Stimulated activated CD4-positive, alpha-beta T cell treated with anti-CD3 and anti-CD28 coated beads, Interleukin-1b, Interleukin-23, amount 100 ng/mL, for 24 hours (primary cell): ENCODE measurements around the gene AP2A2.

ENCODE experiments used
- DNase-seq, 4 experiments: peaks; one replicate each; pipeline ENCODE4 v3.0.0-alpha.2; 2020; ENCODE audit warnings: low read depth in 4 of 4, low spot score in 1 of 4

AP2A2 gene

GRCh38 chr11:925496-926301, at the start of gene AP2A2:
Gene AP2A2 (plus strand): TSS chr11:925870. CDS start chr11:926022, 152 bp downstream.
- DNase-seq: peak; percentile 87 to 94 (median 90)

- no peak for DNase-seq
Measured at GRCh38 chr11:876545-876944, 49.1 kb upstream of the AP2A2 start.

DNA sequence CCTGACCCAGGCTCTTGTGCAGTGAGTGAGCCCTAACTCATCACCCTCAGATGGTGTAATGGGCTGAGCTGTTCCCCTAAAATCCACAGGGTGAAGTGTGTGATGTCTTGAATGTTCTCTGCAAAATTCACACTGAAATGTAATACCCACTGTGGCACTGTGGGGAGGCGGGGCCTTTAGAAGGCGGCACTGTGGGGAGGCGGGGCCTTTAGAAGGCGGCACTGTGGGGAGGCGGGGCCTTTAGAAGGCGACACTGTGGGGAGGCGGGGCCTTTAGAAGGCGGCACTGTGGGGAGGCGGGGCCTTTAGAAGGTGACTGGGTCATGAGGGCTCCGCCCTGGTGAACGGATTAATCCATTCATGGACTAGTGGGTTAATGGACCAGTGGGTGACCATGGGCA, 48.1 kb upstream of the AP2A2 start:
- peak in 1 of 4 experiments; percentile 12 for DNase-seq

DNA sequence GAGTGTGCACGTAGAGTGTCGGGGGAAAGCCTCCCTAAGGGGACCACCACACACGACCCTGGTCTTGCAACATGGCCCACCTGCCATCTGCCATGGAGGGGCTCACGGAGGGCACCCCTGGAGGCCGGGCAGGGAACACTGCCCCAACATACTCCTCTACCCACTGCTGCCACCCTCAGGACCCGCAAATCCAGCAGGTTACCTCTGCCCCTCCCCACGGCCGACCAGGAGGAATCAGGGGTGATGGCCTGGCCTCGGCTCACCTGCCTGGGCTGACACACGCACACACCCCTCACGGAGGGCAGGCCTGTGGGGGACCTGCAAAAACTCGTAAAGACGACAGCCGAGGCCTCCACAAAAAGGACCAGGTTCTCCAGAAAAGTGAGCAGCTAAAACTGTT, 45.2 kb upstream of the AP2A2 start:
- DNase-seq: no peak

GRCh38 chr11:882596-882995, 43.1 kb upstream of the AP2A2 start:
- no peak for DNase-seq

DNA sequence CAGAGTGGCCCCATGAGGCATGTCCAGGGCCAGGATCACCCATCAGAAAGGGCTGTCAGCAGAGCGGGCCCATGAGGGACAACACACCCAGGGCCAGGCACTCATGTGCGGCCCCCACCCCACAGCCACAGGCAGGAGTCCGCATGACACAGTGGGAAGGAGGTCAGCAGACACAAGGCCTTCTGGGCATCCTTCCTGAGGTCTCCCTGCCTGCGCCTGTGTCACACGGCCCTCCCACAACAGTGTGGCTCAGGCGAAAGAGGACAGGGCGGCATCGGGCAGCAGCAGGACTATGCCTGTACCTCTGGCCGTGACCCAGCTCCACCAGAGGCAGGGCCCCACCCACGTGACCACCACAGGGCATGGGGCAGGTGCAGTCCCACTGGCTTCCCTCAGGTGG, 42.1 kb upstream of the AP2A2 start:
- no peak for DNase-seq

DNA sequence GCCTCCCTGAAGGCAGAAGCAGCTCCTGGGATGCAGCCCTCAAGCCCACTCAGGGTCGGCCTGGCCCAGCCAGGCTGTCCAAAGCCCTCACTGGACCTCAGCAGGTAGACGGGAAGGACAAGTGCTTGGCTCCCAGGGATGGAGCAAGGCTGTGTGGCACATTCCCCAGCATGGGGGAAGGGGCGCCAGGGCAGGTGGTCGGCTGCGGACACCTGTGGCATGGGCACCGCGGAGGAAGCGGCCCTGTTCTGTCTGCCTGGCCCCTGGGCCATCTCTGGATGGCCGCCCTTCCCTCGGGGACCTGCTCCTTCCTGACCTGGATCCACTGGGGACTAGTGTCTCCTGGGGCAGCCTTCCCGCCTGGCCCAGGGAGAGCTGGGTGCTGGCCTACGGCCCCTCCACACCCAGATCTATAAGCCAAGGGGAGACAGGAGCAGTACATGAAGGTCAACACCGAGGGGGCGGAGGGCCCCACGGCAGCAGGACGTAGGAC, 41.0 kb upstream of the AP2A2 start:
- DNase-seq: no peak

DNA sequence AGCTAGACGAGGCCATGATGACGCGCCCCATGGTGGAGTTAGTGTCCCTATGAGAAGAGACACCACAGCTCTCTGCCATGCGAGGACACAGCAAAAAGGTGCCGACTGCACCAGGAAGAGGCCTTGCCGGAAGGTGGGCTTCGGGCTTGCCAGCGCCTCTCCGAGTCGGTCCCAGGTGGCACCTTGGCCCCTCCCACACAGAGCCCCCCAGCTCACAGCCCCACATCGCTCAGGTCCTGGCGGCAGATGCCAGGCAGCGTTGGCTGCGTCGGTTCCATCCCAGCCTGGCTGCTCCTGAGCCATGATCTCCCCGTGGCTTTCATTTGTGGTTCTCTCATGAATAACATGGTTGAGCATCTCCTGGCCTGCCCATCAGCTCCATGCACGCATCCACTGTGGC, 39.1 kb upstream of the AP2A2 start:
- no peak for DNase-seq

GRCh38 chr11:887589-887988, 38.1 kb upstream of the AP2A2 start:
- DNase-seq: no peak

DNA sequence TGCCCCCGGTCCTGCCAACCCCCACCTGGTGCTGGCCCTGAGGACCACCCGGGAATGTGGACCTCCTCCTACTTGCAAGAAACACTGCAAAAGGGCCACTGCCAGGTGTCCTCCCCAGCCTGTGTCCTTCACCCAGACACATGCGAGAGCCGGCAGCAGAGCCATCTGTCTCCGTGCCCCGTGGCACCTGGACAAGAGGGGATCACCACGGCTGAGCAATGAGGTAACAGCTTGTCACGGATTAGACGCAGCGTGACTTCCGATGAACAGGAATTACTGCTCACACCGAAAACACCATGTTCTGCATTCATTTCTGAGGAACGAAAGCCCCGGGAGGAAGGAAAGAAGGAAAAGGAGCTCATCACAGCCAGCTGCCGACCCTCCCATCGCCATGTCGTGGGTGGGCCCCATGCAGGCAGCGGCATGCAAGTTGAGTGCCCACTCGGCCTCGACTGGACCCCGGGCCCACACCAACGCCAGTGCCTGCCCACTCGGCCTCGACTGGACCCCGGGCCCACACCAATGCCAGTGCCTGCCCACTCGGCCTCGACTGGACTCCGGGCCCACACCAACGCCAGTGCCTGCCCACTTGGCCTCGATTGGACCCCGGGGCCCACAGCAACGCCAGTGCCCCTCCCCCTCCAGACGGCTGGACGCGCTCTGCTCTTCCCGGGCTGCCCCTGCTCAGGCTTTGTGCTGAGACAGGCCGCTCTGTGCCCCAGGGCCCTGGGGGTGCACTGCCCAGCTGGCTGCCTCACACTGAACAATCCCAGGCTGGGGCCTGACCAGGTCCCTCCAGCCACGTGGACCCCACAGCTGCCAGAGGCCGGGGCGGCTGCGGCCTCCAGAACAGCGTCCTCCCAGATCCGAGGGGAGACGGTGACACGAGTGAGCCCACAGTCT, 37.1 kb upstream of the AP2A2 start:
- no peak for DNase-seq

- no peak for DNase-seq
Measured at GRCh38 chr11:889257-889656, 36.4 kb upstream of the AP2A2 start.

DNA sequence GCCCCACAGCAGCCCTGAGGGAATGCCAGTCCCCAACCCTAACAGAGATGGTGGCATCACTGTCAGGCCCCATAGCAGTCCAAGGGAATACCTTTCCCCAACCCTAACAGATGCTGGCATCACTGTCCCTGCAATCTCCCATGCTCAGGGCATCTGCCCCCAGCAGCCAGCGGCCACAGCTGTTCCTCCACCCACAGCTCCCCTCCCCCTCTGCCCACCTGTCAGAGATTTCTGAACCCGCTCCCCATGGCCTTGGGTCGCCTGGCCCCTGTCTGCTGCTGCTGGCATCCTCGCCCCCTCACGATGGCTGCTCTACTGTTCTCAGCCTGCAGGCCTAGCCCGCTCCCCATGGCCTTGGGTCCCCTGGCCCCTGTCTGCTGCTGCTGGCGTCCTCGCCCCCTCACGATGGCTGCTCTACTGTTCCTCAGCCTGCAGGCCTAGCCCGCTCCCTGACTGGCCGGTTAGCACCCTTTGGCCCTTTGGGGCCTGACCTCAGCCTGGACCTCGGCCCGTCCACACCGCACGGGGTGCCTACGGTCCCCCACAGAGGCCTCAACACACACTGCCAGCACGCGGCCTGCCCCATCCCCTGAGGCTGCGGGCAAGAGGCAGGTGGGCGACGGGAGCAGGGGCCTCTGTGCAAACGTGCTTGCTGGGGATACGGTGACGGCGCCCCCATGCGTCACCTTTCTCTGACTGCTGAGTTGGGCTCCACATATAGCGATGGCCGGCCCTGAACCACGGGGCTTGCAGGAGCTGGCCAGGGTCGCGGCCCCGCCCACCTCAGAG, 35.8 kb upstream of the AP2A2 start:
- DNase-seq: no peak

DNA sequence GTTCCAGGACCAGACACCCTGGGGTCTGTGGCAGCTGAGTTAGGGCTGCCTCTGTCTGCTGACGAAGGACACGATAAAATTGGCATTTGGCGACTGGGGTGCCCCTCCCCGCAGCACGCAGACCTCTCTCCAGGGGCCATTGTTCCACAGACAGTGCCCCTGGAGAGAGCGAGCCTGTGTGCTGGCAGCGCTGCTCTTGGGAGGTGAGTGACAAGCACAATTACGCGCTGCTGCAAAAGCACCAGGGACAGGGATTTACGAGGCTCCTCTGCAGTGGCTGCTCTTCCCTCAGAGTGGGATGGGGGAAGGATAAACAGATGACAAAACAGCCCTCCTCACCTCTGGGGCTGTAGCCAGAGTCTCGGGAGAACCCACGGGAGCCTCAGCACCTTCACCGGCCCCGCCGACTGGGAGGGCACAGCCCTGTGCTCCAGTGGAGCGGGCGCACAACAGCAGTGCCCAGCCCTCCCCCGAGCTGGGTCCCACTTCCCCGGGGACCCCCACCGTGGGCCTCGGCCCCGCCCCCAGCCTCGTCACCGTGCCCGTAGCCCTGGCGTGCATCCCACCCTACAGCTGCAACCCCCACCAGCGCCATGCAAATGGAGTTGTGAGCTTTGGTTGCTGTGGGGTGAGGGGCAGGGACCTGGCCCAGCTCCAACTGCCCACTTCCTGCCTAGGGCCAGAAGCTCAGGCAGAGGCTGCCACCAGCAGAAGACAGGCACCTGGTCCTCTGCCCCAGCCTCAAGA, 34.7 kb upstream of the AP2A2 start:
- no peak for DNase-seq

DNA sequence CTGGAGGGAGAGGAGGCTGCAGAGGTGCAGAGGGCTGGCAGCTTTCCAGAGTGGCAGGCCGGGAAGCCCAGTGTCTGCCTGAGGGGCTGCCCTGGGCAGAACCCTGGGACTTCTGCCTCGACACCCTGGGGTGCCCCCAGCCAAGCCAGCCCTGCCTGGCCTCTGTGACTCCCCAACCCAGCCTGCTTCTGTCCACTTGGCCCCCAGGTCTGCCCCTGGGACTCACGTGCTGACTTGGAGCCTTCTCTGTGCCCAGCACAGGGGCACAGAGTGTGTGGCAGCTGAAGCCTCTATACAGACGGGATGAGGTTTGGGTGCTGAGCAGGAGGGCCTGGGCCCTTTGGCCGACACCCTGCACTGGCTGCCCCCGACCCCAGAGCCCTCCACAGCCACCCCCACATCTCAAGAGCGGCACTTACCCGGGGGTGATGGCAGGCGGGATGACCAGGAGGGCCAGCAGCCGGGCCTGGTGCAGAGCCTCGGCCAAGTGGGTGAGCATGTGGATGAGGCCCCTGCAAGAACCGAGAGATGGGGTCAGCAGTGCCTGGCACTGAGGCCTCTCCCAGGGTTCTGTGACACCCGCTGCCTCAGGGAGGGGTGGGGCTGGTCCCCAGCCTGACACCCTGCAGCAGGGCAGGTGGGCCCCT, 32.5 kb upstream of the AP2A2 start:
- DNase-seq: no peak

GRCh38 chr11:894575-895201, 31.0 kb upstream of the AP2A2 start:
- DNase-seq: no peak

DNA sequence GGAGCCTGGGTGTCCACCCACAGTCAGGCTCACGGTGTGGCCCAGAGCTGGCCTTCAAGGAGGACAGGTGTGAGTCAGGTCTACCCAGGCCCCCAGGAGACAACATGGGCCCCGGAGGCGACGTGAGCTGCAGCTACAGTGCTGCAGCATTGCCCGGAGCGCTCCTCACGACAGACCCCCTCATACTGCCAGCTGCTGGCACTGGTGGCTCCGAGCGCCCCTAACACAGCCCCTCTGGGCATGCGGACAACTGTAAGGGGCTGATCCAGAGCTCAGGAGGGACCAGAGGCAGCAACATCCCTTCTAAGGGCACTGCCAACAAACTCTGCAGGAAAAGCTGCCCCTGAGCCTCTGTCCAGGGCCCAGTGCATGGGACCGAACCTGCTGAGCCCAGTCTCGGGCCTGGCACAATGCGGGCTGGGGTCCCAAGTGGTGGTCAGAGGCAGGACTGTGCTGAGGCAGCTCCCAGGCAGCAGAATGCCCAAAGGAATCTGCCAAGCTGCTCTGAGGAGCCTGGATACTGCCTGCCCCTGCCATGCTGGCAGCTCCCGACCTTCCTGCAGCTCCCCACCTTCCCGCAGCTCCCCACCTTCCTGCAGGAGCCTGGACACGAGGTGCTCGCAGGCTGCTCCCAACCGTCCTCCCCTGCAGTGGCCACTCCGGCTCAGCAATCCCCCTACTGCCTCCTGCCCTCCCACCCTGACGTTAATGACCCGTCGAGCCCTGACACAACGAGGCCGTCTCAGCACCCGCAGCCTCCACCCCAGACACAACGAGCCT, 30.1 kb upstream of the AP2A2 start:
- DNase-seq: no peak

DNA sequence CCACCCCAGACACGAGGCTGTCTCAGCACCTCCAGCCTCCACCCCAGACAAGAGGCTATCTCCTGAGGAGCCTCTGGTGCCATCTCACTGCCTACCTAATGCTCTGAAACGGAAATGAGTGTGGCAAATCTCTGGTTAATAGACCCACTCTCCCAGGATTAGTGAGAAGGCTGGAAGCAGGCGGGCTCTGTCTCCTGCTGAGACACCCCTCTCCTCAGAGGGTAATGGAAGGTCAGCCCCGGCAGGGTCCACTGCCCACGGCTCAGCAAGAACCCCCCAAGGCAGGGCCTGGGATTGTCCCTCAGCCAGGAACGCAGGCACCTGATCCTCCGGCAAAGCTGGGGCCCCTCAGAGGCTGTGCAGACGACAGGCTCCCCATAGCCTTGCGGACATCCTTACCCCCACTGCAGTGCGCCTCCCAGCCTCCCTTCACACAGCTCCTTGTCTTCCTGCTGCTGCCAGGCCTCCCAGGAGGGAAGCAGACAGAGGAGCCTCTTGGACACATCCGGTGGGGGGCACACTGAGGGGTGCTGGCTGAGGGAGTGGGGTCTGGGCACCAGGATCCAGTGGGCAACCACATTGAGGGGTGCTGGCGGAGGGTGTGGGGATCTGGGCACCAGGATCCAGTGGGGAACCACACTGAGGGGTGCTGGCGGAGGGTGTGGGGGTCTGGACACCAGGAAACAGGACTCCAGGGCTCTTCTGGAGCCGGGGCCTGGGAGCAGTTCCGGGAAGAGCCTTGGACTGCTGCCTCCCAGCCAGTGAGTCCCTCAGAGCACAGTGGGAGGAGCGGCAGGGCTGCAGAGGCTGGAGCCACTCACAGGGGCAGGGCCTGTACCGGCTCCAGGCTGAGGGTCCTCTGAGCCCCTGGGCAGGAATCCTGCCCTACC, 28.2 kb upstream of the AP2A2 start:
- no peak for DNase-seq

GRCh38 chr11:898143-898511, 27.5 kb upstream of the AP2A2 start:
- no peak for DNase-seq
